Left ventricle myocardium inferior (tissue), 1 donor: ENCODE results near the gene NAT8L. TPM values are rescaled to one million over a fixed set of nuclear protein-coding genes. Genes with fewer than 3 reads are reported as not detected.

Experiments used
- DNase-seq: peaks from one replicate; pipeline ENCODE4 v3.0.0-alpha.2; 2020
- H3K27ac ChIP-seq: fragments of 200-600 bp; replicated peaks from 2 replicates; pipeline ENCODE4 v1.8.0; 2021
- H3K27me3 ChIP-seq: fragments of 200-600 bp; 2 replicates; pipeline ENCODE4 v1.8.0; 2021; ENCODE audit warnings: low read depth
- H3K36me3 ChIP-seq: fragments of 200-600 bp; 2 replicates; pipeline ENCODE4 v1.8.0; 2021
- H3K4me1 ChIP-seq: fragments of 200-600 bp; 2 replicates; pipeline ENCODE4 v1.8.0; 2021
- H3K4me3 ChIP-seq: fragments of 200-600 bp; 2 replicates; pipeline ENCODE4 v1.8.0; 2021; ENCODE audit warnings: mild to moderate bottlenecking, moderate library complexity
- H3K9me3 ChIP-seq: fragments of 200-600 bp; replicated peaks from 2 replicates; pipeline ENCODE4 v1.8.0; 2021
- intact Hi-C: fragments of 100-400 bp; cut with micrococcal nuclease; formaldehyde crosslinking; loops from one replicate; pipeline ENCODE4 v1.11.0; 2022
- total RNA-seq: library from RNA; stranded (reverse); fragmentation: NEBNext Ultra II Directional; extraction: Animal tissue kit (Norgen Biotek cat#: 25700); gene quantifications from one replicate; pipeline ENCODE4 v1.2.1, GENCODE V29; 2021
- TF ChIP-seq, protein P1 (sequence below): fragments of 200-600 bp; IDR thresholded peaks from 2 replicates; pipeline ENCODE4 v1.8.0; 2021; ENCODE audit warnings: antibody characterized with exemption, mild to moderate bottlenecking, borderline replicate concordance
- donor health status: DM: no; HTN: yes; CAD: no; lungs with severe emphysema.

The NAT8L gene
- total RNA-seq, 1 donor from 2014 or later: 0.52 TPM

DNA sequence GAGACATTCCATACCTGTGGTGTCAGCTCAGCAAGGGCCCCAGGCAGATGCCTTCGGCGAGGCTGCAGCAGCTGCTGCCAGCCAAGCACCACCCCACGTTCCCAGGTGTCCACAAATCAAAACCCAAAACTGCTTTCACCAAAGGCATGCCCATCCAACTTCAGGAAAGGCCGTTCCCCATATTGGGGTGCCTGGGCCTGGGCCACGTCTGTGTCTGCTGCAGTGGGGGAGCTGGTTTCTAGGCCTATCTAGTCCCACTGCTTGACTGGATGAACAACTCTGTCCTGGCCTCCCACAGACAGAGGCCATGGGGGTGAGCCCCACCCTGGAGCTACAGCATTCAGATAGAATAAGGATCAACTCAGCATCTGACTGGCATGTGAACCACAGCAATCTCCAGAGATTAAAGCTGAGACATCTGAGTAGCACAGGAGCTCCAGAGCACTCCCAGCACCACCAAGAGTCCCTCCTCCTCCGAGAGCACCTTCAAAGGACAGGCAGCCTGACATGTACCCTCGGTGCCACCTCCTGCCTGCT lies 37.0 kb downstream of the NAT8L start:
- Histone ChIP-seq H3K27me3 (peaks cover 3% of the 10 kb centered on the region), H3K9me3 (peaks cover 19% of the 10 kb centered on the region), H3K27ac (no peak overlapping the region), H3K36me3 (peaks cover 5% of the 10 kb centered on the region), H3K4me3 (no peak overlapping the region), H3K4me1 (no peaks in the 10 kb centered on the region)
- intact Hi-C loops: no loop called here
- no peak for DNase-seq
- TF ChIP-seq, protein P1, sequence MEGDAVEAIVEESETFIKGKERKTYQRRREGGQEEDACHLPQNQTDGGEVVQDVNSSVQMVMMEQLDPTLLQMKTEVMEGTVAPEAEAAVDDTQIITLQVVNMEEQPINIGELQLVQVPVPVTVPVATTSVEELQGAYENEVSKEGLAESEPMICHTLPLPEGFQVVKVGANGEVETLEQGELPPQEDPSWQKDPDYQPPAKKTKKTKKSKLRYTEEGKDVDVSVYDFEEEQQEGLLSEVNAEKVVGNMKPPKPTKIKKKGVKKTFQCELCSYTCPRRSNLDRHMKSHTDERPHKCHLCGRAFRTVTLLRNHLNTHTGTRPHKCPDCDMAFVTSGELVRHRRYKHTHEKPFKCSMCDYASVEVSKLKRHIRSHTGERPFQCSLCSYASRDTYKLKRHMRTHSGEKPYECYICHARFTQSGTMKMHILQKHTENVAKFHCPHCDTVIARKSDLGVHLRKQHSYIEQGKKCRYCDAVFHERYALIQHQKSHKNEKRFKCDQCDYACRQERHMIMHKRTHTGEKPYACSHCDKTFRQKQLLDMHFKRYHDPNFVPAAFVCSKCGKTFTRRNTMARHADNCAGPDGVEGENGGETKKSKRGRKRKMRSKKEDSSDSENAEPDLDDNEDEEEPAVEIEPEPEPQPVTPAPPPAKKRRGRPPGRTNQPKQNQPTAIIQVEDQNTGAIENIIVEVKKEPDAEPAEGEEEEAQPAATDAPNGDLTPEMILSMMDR: no peak

DNA sequence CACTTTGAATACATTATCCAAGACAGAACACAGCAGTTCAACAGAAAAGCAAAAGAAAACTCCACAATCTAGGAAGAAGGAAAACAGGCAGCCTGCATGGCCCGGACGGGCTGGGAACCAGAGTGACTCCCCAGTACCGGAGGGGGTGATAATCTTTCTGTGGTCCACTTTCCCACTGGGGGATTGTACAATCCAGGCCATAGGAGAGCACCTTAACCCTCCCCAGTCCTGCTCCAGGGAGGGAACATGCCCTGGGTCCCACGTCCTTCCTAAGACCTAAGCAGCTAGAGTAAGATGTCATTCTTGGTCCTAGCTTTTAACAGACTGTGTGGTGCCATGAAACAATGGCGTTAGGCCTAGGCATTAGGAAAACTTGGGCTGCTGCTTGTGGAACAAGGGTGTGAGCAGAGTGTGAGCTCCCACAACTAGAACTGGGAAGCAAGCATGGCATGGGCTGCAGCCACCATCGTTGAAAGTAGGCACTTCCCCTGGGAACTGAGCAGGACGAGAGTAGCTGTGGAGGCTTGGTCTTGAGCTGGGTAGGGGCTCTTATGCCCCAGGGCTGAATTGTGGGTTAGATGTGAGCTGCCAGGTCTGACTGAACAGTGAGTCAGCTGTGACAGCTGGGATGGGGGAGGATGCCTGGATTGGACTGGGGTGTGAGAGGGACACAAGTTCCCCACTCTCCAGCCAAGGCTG lies 42.4 kb downstream of the NAT8L start:
- no peak for DNase-seq
- H3K9me3 ChIP-seq: peaks cover 43% of the 10 kb centered on the region
- no peak overlapping the region for H3K27ac ChIP-seq
- no peak overlapping the region for H3K4me3 ChIP-seq
- H3K36me3 ChIP-seq: peaks cover 5% of the 10 kb centered on the region
- H3K27me3 ChIP-seq: peaks cover 3% of the 10 kb centered on the region
- intact Hi-C loops: no loop called here
- no peaks in the 10 kb centered on the region for H3K4me1 ChIP-seq
- TF ChIP-seq, protein P1: no peak

DNA sequence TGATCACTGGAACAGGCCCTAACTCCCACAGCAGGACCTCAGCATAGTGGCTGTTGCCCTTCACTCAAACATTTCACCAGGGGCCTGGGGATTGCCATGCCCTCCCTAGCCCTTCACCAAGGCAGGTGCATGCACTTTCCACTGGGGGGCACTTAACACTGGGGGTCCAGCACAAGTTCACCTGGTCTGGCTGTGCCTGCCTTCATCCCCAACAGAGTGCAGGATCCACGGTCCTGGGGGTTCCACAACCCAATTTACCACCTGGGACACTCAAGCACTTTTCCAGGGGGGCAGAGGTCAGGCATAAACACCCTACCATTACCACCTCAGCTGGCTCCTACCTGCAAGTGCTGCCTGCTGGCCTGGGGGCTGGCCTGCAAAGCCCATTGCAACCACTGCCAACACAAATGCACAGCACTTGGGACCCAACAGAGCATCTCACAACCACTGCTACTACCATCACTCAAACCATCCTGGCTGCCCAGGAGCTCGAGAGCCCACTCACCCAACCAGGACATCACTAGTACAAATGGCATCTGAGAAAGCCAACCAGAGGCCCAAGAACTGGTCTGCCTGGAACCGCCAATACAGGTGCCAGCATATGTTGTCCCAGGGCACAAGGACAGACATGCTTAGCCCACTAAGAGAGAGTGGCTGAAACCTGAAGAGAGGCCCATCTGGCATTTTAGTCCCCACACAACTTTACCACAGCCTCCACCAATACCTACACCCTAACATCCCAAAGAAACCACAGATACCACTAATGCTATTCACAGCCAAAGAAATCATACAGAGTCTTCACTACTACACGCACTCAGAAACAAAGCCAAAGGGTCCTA lies 43.1 kb downstream of the NAT8L start:
- no peaks in the 10 kb centered on the region for H3K36me3 ChIP-seq
- no peaks in the 10 kb centered on the region for H3K4me1 ChIP-seq
- no peak overlapping the region for H3K27ac ChIP-seq
- intact Hi-C loops: no loop called here
- TF ChIP-seq, protein P1: no peak
- no peak for DNase-seq
- no peak overlapping the region for H3K4me3 ChIP-seq
- peaks cover 36% of the 10 kb centered on the region for H3K9me3 ChIP-seq
- peaks cover under 1% of the 10 kb centered on the region for H3K27me3 ChIP-seq

DNA sequence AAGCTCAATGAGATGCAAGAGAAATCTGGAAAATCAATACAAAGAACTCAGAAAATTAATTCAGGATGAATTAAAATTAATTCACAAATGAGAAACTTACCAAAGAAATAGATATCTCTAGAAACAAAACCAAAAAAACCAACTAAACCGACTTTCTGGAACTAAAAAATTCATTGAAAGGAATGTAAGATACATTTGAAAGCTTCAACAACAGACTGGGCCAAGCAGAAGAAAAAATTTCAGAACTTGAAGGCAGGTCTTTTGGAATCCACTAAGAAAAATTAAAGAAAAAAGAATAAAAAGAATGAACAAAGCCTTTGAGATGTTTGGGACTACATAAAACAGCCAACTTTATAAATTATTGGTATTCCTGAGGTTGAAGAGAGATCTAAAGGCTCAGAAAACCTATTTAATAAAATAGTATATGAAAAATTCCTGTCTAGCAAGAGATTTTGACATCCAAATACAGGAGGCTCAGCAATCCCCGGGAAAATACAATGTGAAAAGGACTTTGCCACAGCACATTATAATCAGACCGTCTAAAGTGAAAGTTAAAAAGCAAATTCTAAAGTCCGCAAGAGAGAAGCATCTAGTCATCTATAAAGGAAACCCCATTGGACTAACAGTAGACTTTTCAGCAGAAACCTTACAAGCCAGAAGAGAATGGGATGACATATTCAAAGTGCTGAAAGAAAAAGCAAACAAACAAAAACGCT lies 44.2 kb downstream of the NAT8L start:
- no peak overlapping the region for H3K27ac ChIP-seq
- no peaks in the 10 kb centered on the region for H3K27me3 ChIP-seq
- no peak for DNase-seq
- H3K4me3 ChIP-seq: no peak overlapping the region
- no peaks in the 10 kb centered on the region for H3K4me1 ChIP-seq
- H3K36me3 ChIP-seq: no peaks in the 10 kb centered on the region
- intact Hi-C loops: no loop called here
- H3K9me3 ChIP-seq: peaks cover 33% of the 10 kb centered on the region
- TF ChIP-seq, protein P1: no peak

DNA sequence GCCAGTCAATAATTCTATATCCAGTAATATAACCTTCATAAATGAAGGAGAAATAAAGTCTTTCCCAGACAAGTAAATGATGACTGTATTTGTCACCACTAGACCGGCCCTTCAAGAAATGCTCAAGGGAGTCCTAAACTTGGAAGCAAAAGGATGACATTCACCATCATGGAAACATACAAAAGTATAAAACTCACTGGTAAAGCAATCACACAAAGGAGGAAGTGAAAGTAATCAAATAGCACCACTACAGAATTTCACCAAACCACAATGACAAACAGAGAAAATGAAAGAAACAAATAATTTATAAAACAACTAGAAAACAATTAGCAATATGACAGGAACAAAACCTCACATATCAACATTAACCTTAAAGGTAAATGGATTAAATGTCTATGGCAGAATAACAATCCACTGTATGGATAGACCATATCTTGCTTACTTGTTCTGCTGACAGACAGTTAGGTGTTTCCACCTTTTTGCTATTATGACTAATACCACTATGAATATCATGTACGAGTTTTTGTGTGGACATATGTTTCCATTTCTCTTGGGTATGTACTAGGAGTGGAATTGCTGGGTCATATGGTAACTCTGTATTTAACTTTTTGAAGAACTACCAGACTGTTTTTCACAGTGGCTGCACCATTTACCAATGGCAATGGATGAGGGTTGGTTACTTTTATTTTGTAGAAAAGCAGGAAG lies 44.9 kb downstream of the NAT8L start:
- Histone ChIP-seq H3K27ac (no peak overlapping the region), H3K9me3 (peaks cover 33% of the 10 kb centered on the region), H3K36me3 (no peaks in the 10 kb centered on the region), H3K4me3 (no peak overlapping the region), H3K27me3 (no peaks in the 10 kb centered on the region), H3K4me1 (no peaks in the 10 kb centered on the region)
- TF ChIP-seq, protein P1: no peak
- intact Hi-C loops: no loop called here
- no peak for DNase-seq
